Neutrophil (primary cell): ENCODE measurements around the gene USP48.
"Not testable (repeated sequence)": the region's sequence is repeated elsewhere in the genome, so short reads cannot be mapped to it uniquely, and the experiment has no call there.

Experiments
- H3K27ac ChIP-seq: fragments of 200-600 bp; sonication (generic); 2 replicates; pipeline ENCODE4 v1.5.1; 2016; ENCODE audit warnings: mild to moderate bottlenecking, moderate library complexity
- H3K27me3 ChIP-seq: fragments of 200-600 bp; sonication (generic); 2 replicates; pipeline ENCODE4 v1.6.0; 2016; ENCODE audit warnings: mild to moderate bottlenecking
- H3K36me3 ChIP-seq: fragments of 200-600 bp; sonication (generic); 2 replicates; pipeline ENCODE4 v1.5.1; 2017
- H3K4me1 ChIP-seq, 2 experiments: fragments of 200-600 bp in 1 of 2; sonication (generic) in 1 of 2; 1 replicate in 1 of 2; 2 replicates in 1 of 2; pipeline versions ENCODE4 v1.5.1 to v1.6.1; 2013 to 2016; ENCODE audit warnings: low read depth in 1 of 2, low read length in 1 of 2, mild to moderate bottlenecking in 1 of 2, moderate library complexity in 1 of 2; ENCODE audit not compliant: control insufficient read depth in 1 of 2, insufficient read depth in 1 of 2
- H3K4me3 ChIP-seq, 2 experiments: fragments of 200-600 bp in 1 of 2; sonication (generic) in 1 of 2; 1 replicate in 1 of 2; 2 replicates in 1 of 2; pipeline ENCODE4 v1.5.1; 2013 to 2016; ENCODE audit warnings: low read depth in 1 of 2, low read length in 1 of 2, mild to moderate bottlenecking in 1 of 2, moderate library complexity in 1 of 2
- H3K9me3 ChIP-seq: fragments of 200-600 bp; sonication (generic); 2 replicates; pipeline ENCODE4 v1.5.1; 2016
- CTCF ChIP-seq: fragments of 200-600 bp; sonication (generic); IDR thresholded peaks from 2 replicates; pipeline ENCODE4 v1.5.1; 2016; ENCODE audit warnings: antibody characterized with exemption

Gene USP48

GRCh38 chr1:21774835-21775549, 8.0 kb downstream of the USP48 start:
- H3K36me3 ChIP-seq: no peaks in the 10 kb centered on the region
- no peaks in the 10 kb centered on the region for H3K9me3 ChIP-seq
- H3K4me1 ChIP-seq: peaks cover 59 to 67% of the 10 kb centered on the region in 2 experiments
- TF ChIP-seq CTCF: no peak
- no peaks in the 10 kb centered on the region for H3K27me3 ChIP-seq
- no peak overlapping the region for H3K4me3 ChIP-seq
- peak overlapping the region; percentile 59 for H3K27ac ChIP-seq

GRCh38 chr1:21773585-21773984, 9.4 kb downstream of the USP48 start:
- no peaks in the 10 kb centered on the region for H3K36me3 ChIP-seq
- H3K4me1 ChIP-seq: peaks cover 69 to 79% of the 10 kb centered on the region in 2 experiments
- no peaks in the 10 kb centered on the region for H3K27me3 ChIP-seq
- peak overlapping the region; percentile 89 for H3K27ac ChIP-seq
- no peak overlapping the region for H3K4me3 ChIP-seq
- no peak for TF ChIP-seq CTCF
- H3K9me3 ChIP-seq: no peaks in the 10 kb centered on the region

GRCh38 chr1:21771672-21772071, 11.3 kb downstream of the USP48 start:
- H3K4me3 ChIP-seq: peak overlapping the region; percentile 40 to 45

GRCh38 chr1:21770602-21771001, 12.3 kb downstream of the USP48 start:
- H3K27me3 ChIP-seq, H3K36me3 ChIP-seq, H3K4me3 ChIP-seq, H3K9me3 ChIP-seq: not testable (repeated sequence)
- H3K4me1 ChIP-seq: peaks cover 84 to 96% of the 10 kb centered on the region in 2 experiments
- H3K27ac ChIP-seq: peak overlapping the region; percentile 89

More at GRCh38 chr1:21771672-21772071, 11.3 kb downstream of the USP48 start:
- Histone ChIP-seq H3K27ac (peak overlapping the region; percentile 89), H3K4me1 (peaks cover 83 to 92% of the 10 kb centered on the region in 2 experiments)
- not testable (repeated sequence) for H3K36me3 ChIP-seq, H3K9me3 ChIP-seq, H3K27me3 ChIP-seq

- peak overlapping the region; percentile 89 for H3K27ac ChIP-seq
- no peaks in the 10 kb centered on the region for H3K27me3 ChIP-seq
- no peak overlapping the region for H3K4me3 ChIP-seq
- no peak for TF ChIP-seq CTCF
- H3K4me1 ChIP-seq: peaks cover 83 to 95% of the 10 kb centered on the region in 2 experiments
- no peaks in the 10 kb centered on the region for H3K9me3 ChIP-seq
- H3K36me3 ChIP-seq: no peaks in the 10 kb centered on the region
These were observed 12.7 kb downstream of the USP48 start for GRCh38 chr1:21770201-21770600.

GRCh38 chr1:21767106-21767505, 15.8 kb downstream of the USP48 start:
- H3K27ac ChIP-seq: peak overlapping the region; percentile 89
- not testable (repeated sequence) for H3K36me3 ChIP-seq, H3K9me3 ChIP-seq, H3K27me3 ChIP-seq
- H3K4me1 ChIP-seq: peaks cover 80 to 90% of the 10 kb centered on the region in 2 experiments
- H3K4me3 ChIP-seq: peak overlapping the region in 1 of 2 experiments; percentile 54

GRCh38 chr1:21766210-21766609, 16.7 kb downstream of the USP48 start:
- Histone ChIP-seq H3K9me3 (no peaks in the 10 kb centered on the region), H3K36me3 (no peaks in the 10 kb centered on the region), H3K27ac (peak overlapping the region; percentile 89), H3K4me3 (no peak overlapping the region), H3K4me1 (peaks cover 75 to 86% of the 10 kb centered on the region in 2 experiments), H3K27me3 (no peaks in the 10 kb centered on the region)
- no peak for TF ChIP-seq CTCF
